GM21423 (cell line): Measurements from ENCODE around the gene CDC42BPA.
"Not testable (repeated sequence)": the region's sequence is repeated elsewhere in the genome, so short reads cannot be mapped to it uniquely, and the experiment has no call there.

Experiments
- ATAC-seq: cut with Tn5 transposase; IDR thresholded peaks from one replicate; pipeline ENCODE4 v1.9.1; 2021; ENCODE audit warnings: mild to moderate bottlenecking, moderate library complexity; ENCODE audit not compliant: unreplicated experiment

Gene CDC42BPA

GRCh38 chr1:227265891-227266290 lies 52.4 kb downstream of the CDC42BPA start:
- ATAC-seq: no peak

GRCh38 chr1:227263869-227264268 lies 54.4 kb downstream of the CDC42BPA start:
- no peak for ATAC-seq

GRCh38 chr1:227261501-227261900 lies 56.8 kb downstream of the CDC42BPA start:
- no peak for ATAC-seq

- ATAC-seq: no peak
Observed at GRCh38 chr1:227260433-227260832, 57.9 kb downstream of the CDC42BPA start.

- no peak for ATAC-seq
Observed at GRCh38 chr1:227257964-227258363, 60.3 kb downstream of the CDC42BPA start.

GRCh38 chr1:227255086-227255732 lies 63.1 kb downstream of the CDC42BPA start:
- no peak for ATAC-seq

GRCh38 chr1:227253065-227253464 lies 65.2 kb downstream of the CDC42BPA start:
- no peak for ATAC-seq

- no peak for ATAC-seq
Observed at GRCh38 chr1:227245613-227246320, 72.5 kb downstream of the CDC42BPA start.

- ATAC-seq: no peak
Observed at GRCh38 chr1:227244339-227245118, 73.8 kb downstream of the CDC42BPA start.

- ATAC-seq: no peak
Observed at GRCh38 chr1:227242811-227243682, 75.2 kb downstream of the CDC42BPA start.

- ATAC-seq: no peak
Observed at GRCh38 chr1:227240983-227241382, 77.3 kb downstream of the CDC42BPA start.

GRCh38 chr1:227234998-227235405 lies 83.3 kb downstream of the CDC42BPA start:
- ATAC-seq: no peak

- not testable (repeated sequence) for ATAC-seq
Observed at GRCh38 chr1:227231128-227231527, 87.2 kb downstream of the CDC42BPA start.

- ATAC-seq: no peak
Observed at GRCh38 chr1:227228201-227228600, 90.1 kb downstream of the CDC42BPA start.

GRCh38 chr1:227227761-227228160 lies 90.5 kb downstream of the CDC42BPA start:
- no peak for ATAC-seq

GRCh38 chr1:227225715-227226346 lies 92.5 kb downstream of the CDC42BPA start:
- no peak for ATAC-seq

- ATAC-seq: no peak
Observed at GRCh38 chr1:227223171-227223806, 95.0 kb downstream of the CDC42BPA start.

GRCh38 chr1:227219715-227220292 lies 98.5 kb downstream of the CDC42BPA start:
- no peak for ATAC-seq

- no peak for ATAC-seq
Observed at GRCh38 chr1:227218870-227219573, 99.3 kb downstream of the CDC42BPA start.
